Measurements from ENCODE around the gene FBLN2.
A peak's percentile ranks its signal among the peaks of the same experiment; 100 is the strongest.

FBLN2 gene

DNA sequence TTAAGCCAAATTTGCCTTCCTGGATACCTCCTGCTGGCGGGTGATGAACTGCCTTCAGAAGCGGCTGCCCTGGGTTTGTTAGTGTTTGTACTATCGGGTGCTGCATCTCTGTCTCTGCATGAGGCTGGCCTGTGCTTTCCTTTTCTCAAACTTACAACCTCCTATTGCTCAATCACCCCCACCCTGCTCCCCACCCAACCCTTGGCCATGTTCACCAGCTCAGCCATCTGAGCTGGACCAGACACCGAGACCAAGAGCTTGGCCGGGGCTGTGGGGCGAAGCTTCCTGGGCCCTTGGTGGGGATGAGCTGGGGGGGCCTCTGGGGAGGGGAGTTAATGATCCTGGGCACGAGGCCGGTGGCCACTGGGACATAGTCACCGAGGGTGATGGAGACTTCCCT lies 16.8 kb upstream of the FBLN2 start:
- DNase-seq (ENCODE audit: low read depth in 2 of 2), result no peak

DNA sequence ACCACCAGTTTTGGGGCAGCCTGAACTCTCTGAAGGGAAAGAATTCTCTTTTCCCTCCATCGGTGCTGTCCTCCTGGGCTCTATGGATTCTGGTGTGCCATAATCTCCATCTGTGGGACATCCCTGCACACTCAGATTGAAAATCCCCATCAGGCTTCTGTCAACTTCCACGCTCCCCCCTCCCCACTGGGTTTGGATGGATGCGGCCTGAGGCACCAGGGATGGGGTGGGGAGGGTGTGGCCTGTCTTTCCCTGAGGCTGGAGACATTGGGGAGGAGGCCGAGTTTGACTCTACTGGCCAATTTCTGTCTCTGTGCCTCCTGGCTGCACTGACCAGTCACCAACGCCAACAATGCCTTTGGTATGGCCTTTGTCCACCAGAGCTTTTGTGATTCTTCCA lies 16.3 kb upstream of the FBLN2 start:
- DNase-seq (ENCODE audit: low read depth in 2 of 2), result no peak

GRCh38 chr3:13533885-13534301 lies 15.0 kb upstream of the FBLN2 start:
- no peak for DNase-seq (ENCODE audit: low read depth in 2 of 2)

DNA sequence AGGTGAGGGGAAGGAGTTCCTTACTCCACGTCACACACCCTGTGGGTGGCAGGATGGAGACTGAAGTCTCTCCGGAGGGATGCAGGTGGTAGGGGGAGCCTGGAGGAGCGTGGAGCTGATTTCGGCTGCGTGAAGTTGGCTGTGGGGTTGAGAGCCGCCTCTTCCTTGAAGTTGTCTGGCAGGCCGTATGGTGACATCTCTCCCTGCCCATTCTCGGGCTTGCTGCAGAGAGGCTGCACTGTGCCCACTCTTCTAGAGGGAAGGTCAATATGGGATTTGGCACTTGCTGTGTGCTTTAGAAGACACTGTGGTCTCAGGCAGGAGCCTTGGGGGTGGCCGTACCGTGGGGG lies 13.4 kb upstream of the FBLN2 start:
- no peak for DNase-seq (ENCODE audit: low read depth in 2 of 2)

DNA sequence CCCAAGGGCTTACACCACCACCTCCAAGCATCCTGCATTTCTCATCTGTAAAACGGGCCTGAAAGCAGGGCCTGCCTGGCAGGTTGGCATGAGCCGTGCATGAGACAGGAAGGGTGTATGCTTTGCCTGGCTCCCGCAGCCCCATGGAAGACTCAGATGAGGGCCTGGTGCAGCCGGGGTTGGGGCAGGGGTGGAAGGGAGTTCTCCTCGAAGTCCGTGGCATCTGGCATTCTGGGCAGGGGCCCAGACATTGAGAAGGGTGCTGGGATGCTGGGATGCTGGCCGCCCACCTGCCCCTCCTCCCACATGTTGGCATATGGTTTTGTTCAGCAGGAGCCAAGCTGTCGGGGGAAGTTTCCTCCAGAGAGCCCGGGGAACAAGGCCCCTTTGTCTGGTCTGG lies 13.0 kb upstream of the FBLN2 start:
- no peak for DNase-seq (ENCODE audit: low read depth in 2 of 2)

DNA sequence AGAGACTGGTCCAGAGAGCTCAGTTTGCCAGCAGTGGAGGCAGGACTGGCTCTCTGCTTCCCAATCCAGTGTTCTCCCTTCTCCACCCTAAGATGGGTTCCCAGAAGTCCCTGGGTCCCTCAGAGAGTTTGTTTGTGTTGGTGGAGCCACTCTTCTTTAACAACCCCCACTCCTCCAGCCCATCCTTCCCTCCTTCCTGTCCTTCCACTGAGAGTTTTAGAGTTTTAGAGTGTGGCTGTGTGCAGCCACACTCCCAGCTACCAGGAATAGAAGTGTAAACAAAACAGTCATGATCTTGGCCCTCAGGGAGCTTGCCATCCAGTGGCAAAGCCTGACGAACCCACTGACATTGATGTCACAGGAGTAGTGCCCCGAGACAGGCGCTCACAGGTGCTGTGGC lies 12.5 kb upstream of the FBLN2 start:
- no peak for DNase-seq (ENCODE audit: low read depth in 2 of 2)

- DNase-seq (ENCODE audit: low read depth in 2 of 2), result no peak
Measured at GRCh38 chr3:13536832-13537231, 12.1 kb upstream of the FBLN2 start.

DNA sequence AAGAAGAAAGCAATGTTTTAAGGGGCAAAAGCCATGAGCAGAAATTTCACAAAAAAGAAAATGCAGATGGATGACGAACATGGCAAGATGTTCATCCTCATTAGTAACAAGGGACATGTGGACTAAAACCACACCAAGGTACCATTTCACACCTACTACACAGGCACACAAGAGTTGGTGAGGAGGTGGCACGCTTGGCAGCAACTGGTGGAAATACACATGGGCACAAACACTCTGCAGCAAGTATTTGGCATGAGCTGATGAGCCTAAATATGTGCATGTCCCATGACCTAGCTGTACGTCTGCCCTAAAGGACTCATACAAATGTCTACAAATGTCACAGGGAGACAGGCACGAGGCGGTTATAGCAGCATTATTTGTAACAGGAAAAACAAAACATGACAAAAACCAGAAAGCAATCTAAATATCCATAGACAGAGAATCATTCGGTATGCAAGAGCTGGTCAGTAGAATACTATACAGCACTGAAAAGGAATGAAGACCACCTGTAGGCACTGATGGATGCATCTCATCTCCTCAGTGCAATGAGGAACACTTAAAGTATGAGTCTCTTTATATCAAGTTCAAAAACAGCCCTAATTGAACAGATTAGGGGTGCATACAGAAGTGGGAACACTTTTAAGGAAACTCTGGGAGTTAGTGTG lies 11.5 kb upstream of the FBLN2 start:
- no peak for DNase-seq (ENCODE audit: low read depth in 2 of 2)

GRCh38 chr3:13537909-13538296 lies 11.0 kb upstream of the FBLN2 start:
- DNase-seq (ENCODE audit: low read depth in 2 of 2), result no peak

GRCh38 chr3:13538520-13539291 lies 10.2 kb upstream of the FBLN2 start:
- no peak for DNase-seq (ENCODE audit: low read depth in 2 of 2)

DNA sequence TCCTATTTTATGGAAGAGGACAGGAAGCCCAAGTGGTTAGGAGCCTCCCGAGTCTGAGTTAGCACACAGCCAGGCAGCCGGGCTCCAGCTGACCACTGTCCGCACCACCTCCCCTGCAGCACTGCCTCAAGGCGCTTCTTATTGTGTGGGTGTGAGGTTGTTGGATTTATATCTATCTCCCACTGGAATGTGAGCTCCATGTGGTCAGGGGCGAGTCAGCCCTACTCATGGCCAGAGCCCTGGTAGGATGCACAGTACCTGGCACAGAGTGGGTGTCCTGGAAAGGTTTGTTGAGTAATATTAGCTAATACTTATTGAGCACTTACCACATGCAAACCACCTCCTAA lies 9.7 kb upstream of the FBLN2 start:
- no peak for DNase-seq (ENCODE audit: low read depth in 2 of 2)

DNA sequence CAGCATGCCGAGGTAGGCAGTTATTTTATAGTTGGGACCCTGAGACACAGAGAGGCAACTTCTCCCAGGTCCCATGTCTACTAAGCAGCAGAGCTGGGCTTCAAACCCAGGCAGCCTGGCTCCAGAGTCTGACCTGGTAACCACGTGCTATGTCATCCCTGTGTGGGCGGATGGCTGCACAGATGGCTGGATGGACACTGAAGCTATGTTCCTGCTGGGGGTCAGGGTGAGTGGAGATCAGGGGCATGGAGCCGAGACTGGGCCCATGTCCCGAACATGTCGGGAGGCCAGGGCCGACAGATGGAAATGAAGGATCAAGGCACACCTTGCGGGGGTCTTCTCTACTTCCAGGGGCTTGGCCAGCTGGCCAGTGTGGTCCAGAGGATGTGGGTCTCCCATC lies 9.3 kb upstream of the FBLN2 start:
- DNase-seq (ENCODE audit: low read depth in 2 of 2), result no peak

DNA sequence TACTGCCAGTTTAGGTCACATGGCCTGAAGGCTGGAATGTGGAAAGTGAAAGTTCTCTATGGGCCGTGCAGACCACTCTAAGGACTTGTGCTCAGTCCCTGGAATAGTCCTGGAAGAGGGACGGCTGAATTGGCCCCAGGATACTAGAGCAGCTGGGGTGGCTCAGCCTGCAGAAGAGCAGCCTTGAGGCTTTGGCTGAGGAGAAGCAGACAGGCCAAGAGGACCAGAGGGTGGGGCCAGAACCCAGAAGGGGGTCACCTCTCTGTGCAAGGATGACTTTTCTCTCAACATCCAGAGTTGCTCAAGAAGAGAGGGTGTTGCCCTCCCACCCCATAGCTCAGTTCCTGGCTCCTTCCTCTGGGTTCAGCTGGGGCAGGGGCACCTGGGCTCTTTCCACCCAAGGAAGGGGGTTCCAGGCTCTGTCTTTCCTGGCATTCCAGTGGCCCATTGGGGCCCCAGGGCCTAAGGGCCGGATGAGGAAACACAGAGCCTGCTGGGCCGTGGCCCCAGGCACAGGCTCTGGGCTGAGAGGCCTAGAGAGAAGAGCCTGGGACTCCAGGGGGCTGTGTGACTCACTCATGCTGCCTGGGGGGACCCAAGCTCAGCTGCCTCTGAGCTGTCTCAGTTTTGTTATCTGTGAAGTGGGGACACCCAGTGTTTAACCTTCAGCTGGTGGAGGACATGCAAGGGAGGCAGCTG lies 8.5 kb upstream of the FBLN2 start:
- DNase-seq (ENCODE audit: low read depth in 2 of 2), result no peak

DNA sequence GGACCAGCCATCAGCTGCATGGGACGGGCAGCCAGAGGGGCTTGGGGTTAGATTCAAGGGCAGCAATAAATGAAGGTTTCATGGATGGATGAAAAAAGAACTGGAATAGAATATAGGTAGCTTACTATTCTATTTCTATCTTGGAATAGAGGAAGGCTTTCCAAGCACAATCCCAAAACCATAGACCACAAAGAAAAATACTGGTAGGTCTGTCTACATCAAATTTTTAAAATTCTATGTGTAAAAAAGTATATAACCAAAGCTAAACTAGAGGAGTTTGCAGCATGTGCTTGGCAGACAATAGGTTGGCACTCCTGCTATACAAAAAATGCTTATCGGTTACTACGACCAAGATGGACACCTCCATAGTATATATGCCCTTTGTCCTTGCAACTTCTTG lies 7.2 kb upstream of the FBLN2 start:
- DNase-seq (ENCODE audit: low read depth in 2 of 2), result no peak

DNA sequence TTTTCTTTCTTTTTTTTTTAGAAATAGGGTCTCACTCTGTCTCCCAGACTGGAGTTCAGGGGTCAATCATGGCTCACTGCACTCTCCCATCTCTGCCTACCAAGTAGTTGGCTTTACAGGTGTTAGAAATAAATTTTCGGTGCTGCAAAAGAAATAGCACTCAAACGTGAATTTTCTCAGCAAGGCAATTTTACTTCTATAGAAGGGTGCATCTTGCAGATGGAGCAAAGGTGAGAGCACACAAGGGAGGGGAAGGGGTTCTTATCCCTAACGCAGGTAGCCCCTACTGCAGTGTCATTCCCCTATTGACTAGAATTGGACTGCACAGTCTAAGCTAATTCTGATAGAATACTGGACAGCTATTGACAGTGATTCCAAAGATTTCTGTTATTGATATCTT lies 6.8 kb upstream of the FBLN2 start:
- DNase-seq (ENCODE audit: low read depth in 2 of 2), result no peak

DNA sequence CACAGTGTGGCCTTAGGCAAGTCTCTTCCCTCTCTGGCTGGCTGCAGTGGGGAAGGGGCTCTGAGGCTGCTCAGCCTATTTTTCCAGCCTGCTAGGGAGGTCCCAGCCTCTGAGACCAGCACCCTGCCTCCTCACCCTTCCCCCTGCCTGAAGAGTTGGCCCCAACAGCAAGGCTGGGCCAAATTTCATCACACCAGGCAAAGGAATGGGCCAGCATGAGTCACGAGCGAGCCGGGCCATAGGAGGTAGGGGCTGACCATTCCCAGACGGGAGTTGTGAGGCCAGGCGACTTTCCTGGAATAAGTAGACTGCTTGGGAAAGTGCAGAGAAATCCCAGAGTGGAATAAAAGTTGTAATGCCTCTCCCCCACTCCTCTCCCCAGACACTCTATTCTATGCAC lies 5.7 kb upstream of the FBLN2 start:
- no peak for DNase-seq (ENCODE audit: low read depth in 2 of 2)

DNA sequence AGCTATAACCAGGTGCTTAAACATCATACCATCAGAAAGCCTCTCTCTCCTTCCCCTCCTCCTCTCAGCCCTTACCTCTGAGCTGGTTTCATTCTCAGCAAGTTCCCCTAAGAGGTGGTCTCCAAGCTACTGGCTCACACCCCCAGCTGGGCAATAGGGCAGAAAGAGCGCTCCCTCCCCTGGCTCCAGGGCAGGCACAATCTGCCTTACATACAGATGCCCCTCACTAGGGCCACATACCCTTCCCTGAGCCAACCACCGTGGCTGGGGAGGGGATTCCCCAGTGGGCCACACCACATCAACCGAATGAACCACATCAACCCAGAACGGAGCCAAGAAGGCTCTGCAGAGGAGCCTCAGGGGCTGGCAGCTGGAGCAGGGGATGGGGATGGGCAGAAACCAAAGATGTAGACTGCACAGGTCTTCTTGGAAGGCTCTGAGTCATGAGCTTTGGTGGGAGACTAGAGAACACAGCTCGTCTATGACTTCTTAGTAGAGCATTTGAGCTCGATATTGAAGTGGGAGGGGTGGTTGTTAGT lies 4.6 kb upstream of the FBLN2 start:
- DNase-seq (ENCODE audit: low read depth in 2 of 2), result peak; percentile 30 to 50

DNA sequence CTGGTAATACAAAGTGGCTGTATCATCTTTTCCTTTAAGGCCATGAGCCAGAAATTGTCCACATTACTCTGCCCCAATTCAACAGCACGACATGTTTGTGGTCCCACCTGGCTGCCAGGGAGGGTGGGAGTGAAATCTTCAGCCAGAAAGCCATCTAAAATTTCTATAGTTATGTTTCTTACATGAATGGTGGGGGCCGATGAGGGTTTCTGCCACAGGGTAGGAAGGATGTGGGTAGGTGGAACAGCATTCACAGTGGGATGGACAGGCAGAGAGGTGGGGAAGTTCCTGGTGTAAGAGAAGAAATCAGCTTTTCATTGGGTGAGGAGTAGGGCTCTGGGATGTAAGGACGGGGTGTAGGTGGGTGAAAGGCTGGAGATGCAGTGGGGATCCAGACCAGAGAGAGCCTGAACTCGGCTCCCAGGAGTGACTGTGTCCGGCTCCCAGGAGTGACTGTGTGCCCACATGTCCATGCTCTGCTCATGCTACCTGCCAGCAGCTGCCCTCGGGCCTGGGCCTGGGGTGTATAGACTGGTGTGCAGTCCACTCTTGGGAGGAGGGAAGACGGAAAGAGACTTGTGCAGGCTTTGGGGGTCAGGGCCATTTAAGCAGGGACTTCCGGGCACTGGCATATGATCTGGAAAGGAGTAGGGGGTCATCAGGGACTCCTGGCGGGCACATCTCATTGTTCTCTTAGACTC lies 3.8 kb upstream of the FBLN2 start:
- DNase-seq (ENCODE audit: low read depth in 2 of 2), result no peak

- DNase-seq (ENCODE audit: low read depth in 2 of 2), result no peak
Measured at GRCh38 chr3:13545952-13546454, 2.9 kb upstream of the FBLN2 start.

GRCh38 chr3:13546667-13547171 lies 2.2 kb upstream of the FBLN2 start:
- no peak for DNase-seq (ENCODE audit: low read depth in 2 of 2)

GRCh38 chr3:13547591-13548371 lies 1.1 kb upstream of the FBLN2 start:
- DNase-seq (ENCODE audit: low read depth in 2 of 2), result no peak
